K562 (cell line): ENCODE measurements around the gene KRTCAP2. TPM values are rescaled to one million over a fixed set of nuclear protein-coding genes. Genes with fewer than 3 reads are reported as not detected.

Experiments used
- CAMTA2 ChIP-seq: fragments of 250-450 bp; sonication (Bioruptor Pico); conservative IDR thresholded peaks from 2 replicates; pipeline ENCODE4 v1.5.1; 2022
- CBX3 ChIP-seq, 2 experiments: IDR thresholded peaks; 1 replicate in 1 of 2; 2 replicates in 1 of 2; pipeline ENCODE4 v1.6.1; 2012; ENCODE audit warnings: inconsistent platforms in 2 of 2, low read length in 2 of 2, borderline replicate concordance in 1 of 2, control low read depth in 1 of 2
- CC2D1A ChIP-seq: fragments of 450-650 bp; IDR thresholded peaks from 2 replicates; pipeline ENCODE4 v1.6.1; 2017; ENCODE audit warnings: mild to moderate bottlenecking
- ETS1 ChIP-seq: conservative IDR thresholded peaks from 2 replicates; pipeline ENCODE4 v1.6.1; 2011; ENCODE audit warnings: low read depth, mild to moderate bottlenecking, low read length; ENCODE audit not compliant: control insufficient read depth
- ILF3 ChIP-seq: fragments of 450-650 bp; IDR thresholded peaks from 2 replicates; pipeline ENCODE4 v1.6.1; 2018; ENCODE audit warnings: antibody characterized with exemption, mild to moderate bottlenecking, moderate library complexity, borderline replicate concordance
- JUN ChIP-seq, 2 experiments: sonication (generic) in 1 of 2; formaldehyde crosslinking in 1 of 2; IDR thresholded peaks; 2 replicates each; pipeline versions ENCODE4 v1.6.1 to v1.8.0; 2012 to 2022; ENCODE audit warnings: borderline replicate concordance in 2 of 2, mild to moderate bottlenecking in 2 of 2, improper control_type of control experiment in 1 of 2, low read depth in 1 of 2, low read length in 1 of 2, missing genetic modification reagents in 1 of 2
- MYC ChIP-seq, 2 experiments: fragments of 250-450 bp in 1 of 2; sonication (Bioruptor Pico) in 1 of 2; IDR thresholded peaks; 2 replicates each; pipeline versions ENCODE4 v1.5.1 to v1.6.1; 2012 to 2021; ENCODE audit warnings: low read depth in 2 of 2, borderline replicate concordance in 1 of 2, improper control_type of control experiment in 1 of 2, low read length in 1 of 2, mild to moderate bottlenecking in 1 of 2, moderate library complexity in 1 of 2
- PML ChIP-seq: IDR thresholded peaks from 2 replicates; pipeline ENCODE4 v1.6.1; 2012; ENCODE audit warnings: low read length, inconsistent platforms
- POLR2AphosphoS2 ChIP-seq: IDR thresholded peaks from 2 replicates; pipeline ENCODE4 v1.6.1; 2012; ENCODE audit warnings: low read length, improper control_type of control experiment
- POLR2AphosphoS5 ChIP-seq: IDR thresholded peaks from 2 replicates; pipeline ENCODE4 v1.6.1; 2011; ENCODE audit warnings: mild to moderate bottlenecking, low read depth, low read length, moderate library complexity; ENCODE audit not compliant: control insufficient read depth, insufficient read depth
- RCOR1 ChIP-seq, 2 experiments: IDR thresholded peaks; 2 replicates each; pipeline ENCODE4 v1.6.1; 2012; ENCODE audit warnings: low read depth in 2 of 2, low read length in 2 of 2, borderline replicate concordance in 1 of 2, improper control_type of control experiment in 1 of 2
- RFX5 ChIP-seq: IDR thresholded peaks from 2 replicates; pipeline ENCODE4 v1.6.1; 2011; ENCODE audit warnings: low read depth, mild to moderate bottlenecking, improper control_type of control experiment, low read length
- SAP30 ChIP-seq: fragments of 200-600 bp; sonication (generic); IDR thresholded peaks from 2 replicates; pipeline ENCODE4 v1.6.1; 2012; ENCODE audit warnings: borderline replicate concordance, low read depth, mild to moderate bottlenecking, moderate library complexity, low read length, control low read depth, inconsistent platforms; ENCODE audit not compliant: insufficient read depth, poor library complexity, severe bottlenecking
- TEAD1 ChIP-seq, 2 experiments: fragments of 450-650 bp in 1 of 2; sonication (generic) in 1 of 2; formaldehyde crosslinking; IDR thresholded peaks; 2 replicates each; pipeline versions ENCODE4 v1.4.0 to v1.8.0; 2020 to 2022; ENCODE audit warnings: mild to moderate bottlenecking in 2 of 2, missing genetic modification reagents in 1 of 2
- TEAD4 ChIP-seq, 2 experiments: sonication (generic) in 1 of 2; formaldehyde crosslinking in 1 of 2; IDR thresholded peaks; 2 replicates each; pipeline versions ENCODE4 v1.6.1 to v1.8.0; 2012 to 2022; ENCODE audit warnings: borderline replicate concordance in 1 of 2, inconsistent platforms in 1 of 2, low read length in 1 of 2, mild to moderate bottlenecking in 1 of 2, missing genetic modification reagents in 1 of 2
- ZC3H11A ChIP-seq: IDR thresholded peaks from 2 replicates; pipeline ENCODE4 v1.6.1; 2012; ENCODE audit warnings: low read depth, low read length, improper control_type of control experiment
- ZNF224 ChIP-seq: sonication (generic); formaldehyde crosslinking; IDR thresholded peaks from 2 replicates; pipeline ENCODE4 v1.8.0; 2022; ENCODE audit warnings: mild to moderate bottlenecking, missing genetic modification reagents
- ZNF274 ChIP-seq: IDR thresholded peaks from 2 replicates; pipeline ENCODE4 v1.6.1; 2011; ENCODE audit warnings: low read depth, mild to moderate bottlenecking, low read length, moderate library complexity, borderline replicate concordance
- ZNF76 ChIP-seq: fragments of 250-450 bp; sonication (Bioruptor Pico); IDR thresholded peaks from 2 replicates; pipeline ENCODE4 v1.4.0; 2020; ENCODE audit warnings: mild to moderate bottlenecking, moderate library complexity, borderline replicate concordance
- ZSCAN32 ChIP-seq: fragments of 450-650 bp; formaldehyde crosslinking; IDR thresholded peaks from 2 replicates; pipeline ENCODE4 v1.4.0; 2020; ENCODE audit warnings: mild to moderate bottlenecking, moderate library complexity
- polyA plus RNA-seq, 8 experiments: library from polyadenylated mRNA; depleted of rRNA in 4 of 8; stranded (reverse) in 5 of 8; unstranded in 3 of 8; fragments of >200 nt; fragmentation: Nextera tagmentation in 2 of 8; fragmentation: Illumina TruSeq in 1 of 8; extraction: Ambion mirVana in 2 of 8; extraction: Trizol in 1 of 8; gene quantifications; 2 replicates each; pipeline versions ENCODE4 v1.2.1 to v1.2.3, GENCODE V29; 2011 to 2014; ENCODE audit warnings: inconsistent platforms in 1 of 8, missing spikeins in 1 of 8
- total RNA-seq, 7 experiments: library from RNA; depleted of rRNA in 6 of 7; stranded (reverse); fragments of >200 nt in 6 of 7; fragmentation: Illumina TruSeq in 2 of 7; extraction: Trizol in 2 of 7; gene quantifications; 2 replicates each; pipeline versions ENCODE4 v1.2.1 to v1.2.3, GENCODE V29; 2011 to 2021; ENCODE audit warnings: low replicate concordance in 1 of 7
- TF ChIP-seq, protein P1 (sequence below): fragments of 450-650 bp; formaldehyde crosslinking; IDR thresholded peaks from 2 replicates; pipeline ENCODE4 v1.4.0; 2022; ENCODE audit warnings: missing genetic modification characterization
- TF ChIP-seq, protein P2 (sequence below): fragments of 450-650 bp; formaldehyde crosslinking; IDR thresholded peaks from 2 replicates; pipeline ENCODE4 v1.4.0; 2020; ENCODE audit warnings: mild to moderate bottlenecking

KRTCAP2 gene
- total and polyA plus RNA-seq, 9 of the 15 experiments (the other 6 are each of a cell fraction or from before 2014, with no cell fraction given): 126 to 436 (median 244) TPM

- TF ChIP-seq, protein P1, sequence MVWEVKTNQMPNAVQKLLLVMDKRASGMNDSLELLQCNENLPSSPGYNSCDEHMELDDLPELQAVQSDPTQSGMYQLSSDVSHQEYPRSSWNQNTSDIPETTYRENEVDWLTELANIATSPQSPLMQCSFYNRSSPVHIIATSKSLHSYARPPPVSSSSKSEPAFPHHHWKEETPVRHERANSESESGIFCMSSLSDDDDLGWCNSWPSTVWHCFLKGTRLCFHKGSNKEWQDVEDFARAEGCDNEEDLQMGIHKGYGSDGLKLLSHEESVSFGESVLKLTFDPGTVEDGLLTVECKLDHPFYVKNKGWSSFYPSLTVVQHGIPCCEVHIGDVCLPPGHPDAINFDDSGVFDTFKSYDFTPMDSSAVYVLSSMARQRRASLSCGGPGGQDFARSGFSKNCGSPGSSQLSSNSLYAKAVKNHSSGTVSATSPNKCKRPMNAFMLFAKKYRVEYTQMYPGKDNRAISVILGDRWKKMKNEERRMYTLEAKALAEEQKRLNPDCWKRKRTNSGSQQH (CRISPR knock-in tag): peak; percentile 24; the same call in 1 of the 2 replicates
- TF ChIP-seq, protein P2, sequence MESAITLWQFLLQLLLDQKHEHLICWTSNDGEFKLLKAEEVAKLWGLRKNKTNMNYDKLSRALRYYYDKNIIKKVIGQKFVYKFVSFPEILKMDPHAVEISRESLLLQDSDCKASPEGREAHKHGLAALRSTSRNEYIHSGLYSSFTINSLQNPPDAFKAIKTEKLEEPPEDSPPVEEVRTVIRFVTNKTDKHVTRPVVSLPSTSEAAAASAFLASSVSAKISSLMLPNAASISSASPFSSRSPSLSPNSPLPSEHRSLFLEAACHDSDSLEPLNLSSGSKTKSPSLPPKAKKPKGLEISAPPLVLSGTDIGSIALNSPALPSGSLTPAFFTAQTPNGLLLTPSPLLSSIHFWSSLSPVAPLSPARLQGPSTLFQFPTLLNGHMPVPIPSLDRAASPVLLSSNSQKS (CRISPR knock-in tag): no peak
- no peak for TF ChIP-seq RFX5
- TF ChIP-seq TEAD4 (IDR thresholded peaks at IDR 0.05; ENCODE audit: low read length): no peak
- TF ChIP-seq TEAD4 (CRISPR knock-in tag; IDR thresholded peaks at IDR 0.05; ENCODE audit: borderline replicate concordance): peak; percentile 28; the same call in 1 of the 2 replicates
- TF ChIP-seq ILF3: peak; percentile 58; the same call in 1 of the 2 replicates
- TF ChIP-seq ZNF76 (CRISPR knock-in tag): peak; percentile 56; the same call in 1 of the 2 replicates
- peak; percentile 54; the same call in 1 of the 2 replicates for TF ChIP-seq CC2D1A
- TF ChIP-seq PML: 0 out of 2 replicates have a peak, but pooled peaks have one; percentile 28
- TF ChIP-seq TEAD1 (CRISPR knock-in tag; IDR thresholded peaks at IDR 0.05): peak; percentile 5 to 31; a peak in 1 of 4 replicates
- TF ChIP-seq JUN (IDR thresholded peaks at IDR 0.05; ENCODE audit: borderline replicate concordance, low read depth, low read length): 0 out of 2 replicates have a peak, but pooled peaks have one; percentile 4
- TF ChIP-seq JUN (CRISPR knock-in tag; IDR thresholded peaks at IDR 0.05; ENCODE audit: borderline replicate concordance): no peak
- no peak for TF ChIP-seq ZC3H11A
- TF ChIP-seq POLR2AphosphoS2: no peak; the same call in 1 of the 2 replicates
- no peak for TF ChIP-seq ZNF274
- TF ChIP-seq POLR2AphosphoS5: peak; percentile 65; the same call in 1 of the 2 replicates
- no peak for TF ChIP-seq ZNF224
- peak; percentile 57; the same call in 1 of the 2 replicates for TF ChIP-seq MYC (IDR thresholded peaks at IDR 0.05; ENCODE audit: low read depth, low read length)
- TF ChIP-seq MYC (CRISPR knock-in tag; IDR thresholded peaks at IDR 0.05; ENCODE audit: borderline replicate concordance, low read depth): peak; percentile 48; the same call in 1 of the 2 replicates
- peak in 1 of 2 experiments; percentile 18; a peak in 1 of 4 replicates for TF ChIP-seq RCOR1 (IDR thresholded peaks at IDR 0.05; ENCODE audit: borderline replicate concordance in 1 of 2, low read depth in 2 of 2, low read length in 2 of 2)
- TF ChIP-seq SAP30: peak; percentile 37
- TF ChIP-seq ZSCAN32 (CRISPR knock-in tag): no peak
- TF ChIP-seq CBX3 (IDR thresholded peaks at IDR 0.05; ENCODE audit: borderline replicate concordance in 1 of 2, low read length in 2 of 2): no peak
- no peak for TF ChIP-seq CAMTA2 (CRISPR knock-in tag)
- peak; percentile 90 for TF ChIP-seq ETS1
Measured at GRCh38 chr1:155139895-155140629, 33.0 kb downstream of the KRTCAP2 start, which contains the start of gene DPM3 (continued).
